HG03103 (cell line): Measurements from ENCODE around the gene AGMAT.

Experiments
- ATAC-seq: cut with Tn5 transposase; IDR thresholded peaks from one replicate; pipeline ENCODE4 v1.9.1; 2021; ENCODE audit warnings: low read depth; ENCODE audit not compliant: unreplicated experiment

Gene AGMAT

GRCh38 chr1:15570861-15571260 lies 14.0 kb downstream of the AGMAT start:
- ATAC-seq, result no peak

GRCh38 chr1:15568387-15569073 lies 16.3 kb downstream of the AGMAT start:
- ATAC-seq, result no peak

GRCh38 chr1:15559189-15559810 lies 25.6 kb downstream of the AGMAT start:
- ATAC-seq, result no peak

GRCh38 chr1:15558516-15558915 lies 26.3 kb downstream of the AGMAT start:
- no peak for ATAC-seq

- no peak for ATAC-seq
Observed at GRCh38 chr1:15557594-15557993, 27.3 kb downstream of the AGMAT start.

- ATAC-seq, result no peak
Observed at GRCh38 chr1:15557008-15557407, 27.8 kb downstream of the AGMAT start.

GRCh38 chr1:15550573-15550972 lies 34.3 kb downstream of the AGMAT start:
- no peak for ATAC-seq

GRCh38 chr1:15546641-15547040 lies 38.2 kb downstream of the AGMAT start:
- no peak for ATAC-seq

- no peak for ATAC-seq
Observed at GRCh38 chr1:15543589-15544568, 41.0 kb downstream of the AGMAT start.

GRCh38 chr1:15543251-15543588 lies 41.6 kb downstream of the AGMAT start:
- ATAC-seq, result no peak

- ATAC-seq, result no peak
Observed at GRCh38 chr1:15542388-15543250, 42.2 kb downstream of the AGMAT start.

GRCh38 chr1:15541231-15541792 lies 43.5 kb downstream of the AGMAT start:
- no peak for ATAC-seq

GRCh38 chr1:15540186-15540585 lies 44.7 kb downstream of the AGMAT start:
- ATAC-seq, result no peak

GRCh38 chr1:15538771-15539170 lies 46.1 kb downstream of the AGMAT start:
- no peak for ATAC-seq

GRCh38 chr1:15531682-15532081 lies 53.2 kb downstream of the AGMAT start:
- no peak for ATAC-seq

GRCh38 chr1:15531003-15531402 lies 53.8 kb downstream of the AGMAT start:
- no peak for ATAC-seq

- peak; percentile 54 for ATAC-seq
Observed at GRCh38 chr1:15526490-15527339, 58.1 kb downstream of the AGMAT start, which contains the start of gene DNAJC16. Gene DNAJC16, plus strand, starts transcription at chr1:15526848. Its CDS starts 2,258 bp downstream, at chr1:15529106.

- no peak for ATAC-seq
Observed at GRCh38 chr1:15526021-15526489, 58.8 kb downstream of the AGMAT start.
